ENCODE data around the gene EFHD2.

The EFHD2 gene

DNA sequence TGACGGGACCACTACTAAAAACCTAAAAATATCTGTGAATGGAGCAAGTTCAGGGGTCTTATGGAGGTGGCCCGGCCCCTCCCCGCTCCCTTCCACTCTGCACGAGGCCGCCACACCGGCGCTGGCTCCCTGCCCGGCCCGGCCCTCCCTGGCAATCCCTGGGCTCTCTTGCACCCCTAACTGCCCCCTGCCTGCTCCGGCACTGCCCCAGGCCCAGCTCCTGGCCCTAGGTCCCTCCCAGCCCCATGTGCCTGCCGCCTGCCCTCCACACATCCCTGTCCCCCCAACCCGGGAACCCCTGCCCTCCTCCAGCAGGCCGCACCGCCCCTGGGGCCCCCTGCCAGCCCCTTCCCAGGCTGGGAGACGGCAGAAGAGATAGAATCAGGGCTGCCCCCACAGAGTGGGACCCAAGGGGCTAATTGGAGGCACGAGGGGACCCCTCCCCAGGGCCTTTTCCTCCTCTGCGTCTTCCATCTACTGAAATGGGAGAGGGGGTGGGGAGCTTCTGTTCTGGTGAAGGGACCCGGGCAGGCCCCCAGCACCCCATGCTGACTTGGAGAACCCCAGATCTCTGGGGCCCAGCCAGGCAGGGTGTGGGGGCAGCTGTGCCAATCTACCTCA is 19.2 kb downstream of the EFHD2 start:
- no peaks in the 10 kb centered on the region for H3K36me3 Mint-ChIP-seq (ENCODE audit: low read depth)
- TF ChIP-seq, protein P1, sequence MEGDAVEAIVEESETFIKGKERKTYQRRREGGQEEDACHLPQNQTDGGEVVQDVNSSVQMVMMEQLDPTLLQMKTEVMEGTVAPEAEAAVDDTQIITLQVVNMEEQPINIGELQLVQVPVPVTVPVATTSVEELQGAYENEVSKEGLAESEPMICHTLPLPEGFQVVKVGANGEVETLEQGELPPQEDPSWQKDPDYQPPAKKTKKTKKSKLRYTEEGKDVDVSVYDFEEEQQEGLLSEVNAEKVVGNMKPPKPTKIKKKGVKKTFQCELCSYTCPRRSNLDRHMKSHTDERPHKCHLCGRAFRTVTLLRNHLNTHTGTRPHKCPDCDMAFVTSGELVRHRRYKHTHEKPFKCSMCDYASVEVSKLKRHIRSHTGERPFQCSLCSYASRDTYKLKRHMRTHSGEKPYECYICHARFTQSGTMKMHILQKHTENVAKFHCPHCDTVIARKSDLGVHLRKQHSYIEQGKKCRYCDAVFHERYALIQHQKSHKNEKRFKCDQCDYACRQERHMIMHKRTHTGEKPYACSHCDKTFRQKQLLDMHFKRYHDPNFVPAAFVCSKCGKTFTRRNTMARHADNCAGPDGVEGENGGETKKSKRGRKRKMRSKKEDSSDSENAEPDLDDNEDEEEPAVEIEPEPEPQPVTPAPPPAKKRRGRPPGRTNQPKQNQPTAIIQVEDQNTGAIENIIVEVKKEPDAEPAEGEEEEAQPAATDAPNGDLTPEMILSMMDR (IDR thresholded peaks at IDR 0.05): no peak
- H3K9me3 Mint-ChIP-seq: no peaks in the 10 kb centered on the region
- H3K27me3 Mint-ChIP-seq (ENCODE audit: low read depth, poor library complexity): no peaks in the 10 kb centered on the region
- no peak overlapping the region for H3K4me3 Mint-ChIP-seq
- DNase-seq: no peak
- peaks cover 31% of the 10 kb centered on the region for H3K4me1 Mint-ChIP-seq
- H3K27ac Mint-ChIP-seq: no peak overlapping the region

DNA sequence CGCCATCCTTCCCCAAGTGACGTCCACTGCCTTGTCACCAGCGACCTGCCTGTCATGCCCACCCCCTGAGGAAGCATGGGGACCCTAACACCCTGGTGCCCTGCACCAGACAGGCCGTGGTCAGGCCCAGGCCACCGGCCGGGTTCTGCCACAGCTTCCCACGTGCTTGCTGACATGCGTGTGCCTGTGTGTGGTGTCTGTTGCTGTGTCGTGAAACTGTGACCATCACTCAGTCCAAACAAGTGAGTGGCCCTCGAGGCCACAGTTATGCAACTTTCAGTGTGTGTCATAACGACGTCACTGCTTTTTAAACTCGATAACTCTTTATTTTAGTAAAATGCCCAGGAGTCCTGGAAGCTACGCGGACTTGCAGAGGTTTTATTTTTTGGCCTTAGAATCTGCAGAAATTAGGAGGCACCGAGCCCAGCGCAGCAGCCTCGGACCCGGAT is 20.0 kb downstream of the EFHD2 start:
- Mint-ChIP-seq H3K27me3 (ENCODE audit: low read depth, poor library complexity) (no peaks in the 10 kb centered on the region), H3K9me3 (no peaks in the 10 kb centered on the region), H3K27ac (no peak overlapping the region), H3K4me1 (peaks cover 33% of the 10 kb centered on the region), H3K4me3 (no peak overlapping the region), H3K36me3 (ENCODE audit: low read depth) (no peaks in the 10 kb centered on the region)
- DNase-seq: no peak
- TF ChIP-seq, protein P1 (IDR thresholded peaks at IDR 0.05): no peak

DNA sequence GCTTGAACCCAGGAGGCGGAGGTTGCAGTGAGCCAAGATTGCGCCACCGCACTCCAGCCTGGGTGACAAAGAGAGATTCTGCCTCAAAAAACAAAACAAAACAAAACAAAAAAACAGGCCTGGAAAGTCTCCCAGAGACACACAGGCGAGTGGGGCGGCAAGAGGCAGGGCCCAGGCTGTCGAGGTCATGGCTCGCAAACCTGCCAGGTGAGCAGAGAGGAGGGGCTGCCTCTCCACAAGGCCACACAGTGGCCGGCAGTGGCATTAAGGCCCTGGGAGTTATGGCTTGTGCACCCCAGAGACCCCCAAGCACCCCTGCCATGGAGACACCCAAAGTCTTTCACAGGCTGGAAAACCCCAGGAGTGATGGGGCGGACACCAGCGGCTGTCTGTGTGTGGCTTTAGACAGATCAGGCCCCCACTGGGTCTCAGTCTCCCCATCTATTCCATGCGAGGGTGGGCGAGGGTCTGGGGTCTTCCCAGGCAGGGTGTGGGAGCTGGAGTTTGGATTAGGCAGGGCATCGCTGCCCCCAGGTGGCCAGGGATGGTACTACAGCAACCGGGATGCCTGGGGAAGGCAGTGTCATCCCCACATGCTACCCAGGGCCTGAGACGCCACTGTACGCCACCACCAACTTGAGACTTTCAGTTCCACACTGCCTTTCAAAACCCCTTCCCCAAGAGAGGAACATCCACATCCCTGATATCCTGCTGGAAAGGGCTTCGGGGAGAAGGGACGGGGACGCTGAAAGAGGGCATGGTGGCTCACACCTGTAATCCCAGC is 21.3 kb downstream of the EFHD2 start:
- Mint-ChIP-seq H3K4me3 (no peak overlapping the region), H3K4me1 (peaks cover 33% of the 10 kb centered on the region), H3K27me3 (ENCODE audit: low read depth, poor library complexity) (no peaks in the 10 kb centered on the region), H3K27ac (no peak overlapping the region), H3K36me3 (ENCODE audit: low read depth) (no peaks in the 10 kb centered on the region), H3K9me3 (no peaks in the 10 kb centered on the region)
- peak; percentile 93 for DNase-seq
- TF ChIP-seq, protein P1 (IDR thresholded peaks at IDR 0.05): peak; percentile 89

DNA sequence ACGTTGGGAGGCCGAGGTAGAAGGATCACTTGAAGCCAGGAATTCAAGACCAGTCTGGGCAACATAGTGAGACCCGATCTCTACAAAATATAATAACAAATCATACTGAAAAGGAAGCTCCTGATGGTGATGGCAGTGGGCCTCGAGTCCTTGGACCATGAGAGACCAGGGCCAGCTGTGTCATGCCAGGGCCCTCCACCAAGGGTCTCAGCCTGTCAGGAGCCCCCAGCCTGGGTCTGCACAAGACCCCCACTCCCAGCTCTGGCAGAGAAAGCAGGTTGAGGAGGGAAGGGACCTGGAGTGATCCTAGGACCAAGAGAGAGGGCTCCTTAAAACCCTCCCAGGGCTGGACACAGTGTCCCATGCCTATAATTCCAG is 21.9 kb downstream of the EFHD2 start:
- TF ChIP-seq, protein P1 (IDR thresholded peaks at IDR 0.05): no peak
- Mint-ChIP-seq H3K9me3 (no peaks in the 10 kb centered on the region), H3K4me3 (no peak overlapping the region), H3K27ac (no peak overlapping the region), H3K4me1 (peaks cover 28% of the 10 kb centered on the region), H3K27me3 (ENCODE audit: low read depth, poor library complexity) (no peaks in the 10 kb centered on the region), H3K36me3 (ENCODE audit: low read depth) (no peaks in the 10 kb centered on the region)
- no peak for DNase-seq

DNA sequence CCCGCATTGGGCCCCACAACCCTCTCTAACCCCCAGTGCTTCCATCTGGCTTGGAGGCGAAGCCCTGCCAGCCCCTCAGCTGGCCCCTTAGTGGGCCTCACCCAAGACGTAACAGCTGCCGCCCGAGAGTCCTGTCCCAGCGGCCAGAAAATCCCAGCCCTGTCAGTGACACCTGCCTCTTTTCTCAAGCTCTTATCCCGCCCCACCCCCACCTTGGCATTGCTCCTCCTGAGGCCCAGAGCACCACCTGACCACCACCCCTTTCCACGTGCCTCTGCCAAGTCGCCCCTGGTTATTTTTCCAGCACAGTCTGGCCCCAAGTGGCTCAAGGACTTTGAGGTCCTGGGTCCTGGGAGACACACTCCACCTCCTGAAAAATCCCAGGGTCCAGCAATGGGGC is 22.6 kb downstream of the EFHD2 start:
- Mint-ChIP-seq H3K9me3 (no peaks in the 10 kb centered on the region), H3K27ac (no peak overlapping the region), H3K36me3 (ENCODE audit: low read depth) (no peaks in the 10 kb centered on the region), H3K4me1 (peaks cover 21% of the 10 kb centered on the region), H3K4me3 (no peak overlapping the region), H3K27me3 (ENCODE audit: low read depth, poor library complexity) (no peaks in the 10 kb centered on the region)
- TF ChIP-seq, protein P1 (IDR thresholded peaks at IDR 0.05): no peak
- no peak for DNase-seq
